ENCODE measurements around the gene ACOT13. TPM values are rescaled to one million over a fixed set of nuclear protein-coding genes. Genes with fewer than 3 reads are reported as not detected.
A peak's percentile ranks its signal among the peaks of the same experiment; 100 is the strongest.
"Not testable (repeated sequence)": the region's sequence is repeated elsewhere in the genome, so short reads cannot be mapped to it uniquely, and the experiment has no call there.

The ACOT13 gene
- total RNA-seq, 1 experiment from 2014 or later = 7.9 TPM

DNA sequence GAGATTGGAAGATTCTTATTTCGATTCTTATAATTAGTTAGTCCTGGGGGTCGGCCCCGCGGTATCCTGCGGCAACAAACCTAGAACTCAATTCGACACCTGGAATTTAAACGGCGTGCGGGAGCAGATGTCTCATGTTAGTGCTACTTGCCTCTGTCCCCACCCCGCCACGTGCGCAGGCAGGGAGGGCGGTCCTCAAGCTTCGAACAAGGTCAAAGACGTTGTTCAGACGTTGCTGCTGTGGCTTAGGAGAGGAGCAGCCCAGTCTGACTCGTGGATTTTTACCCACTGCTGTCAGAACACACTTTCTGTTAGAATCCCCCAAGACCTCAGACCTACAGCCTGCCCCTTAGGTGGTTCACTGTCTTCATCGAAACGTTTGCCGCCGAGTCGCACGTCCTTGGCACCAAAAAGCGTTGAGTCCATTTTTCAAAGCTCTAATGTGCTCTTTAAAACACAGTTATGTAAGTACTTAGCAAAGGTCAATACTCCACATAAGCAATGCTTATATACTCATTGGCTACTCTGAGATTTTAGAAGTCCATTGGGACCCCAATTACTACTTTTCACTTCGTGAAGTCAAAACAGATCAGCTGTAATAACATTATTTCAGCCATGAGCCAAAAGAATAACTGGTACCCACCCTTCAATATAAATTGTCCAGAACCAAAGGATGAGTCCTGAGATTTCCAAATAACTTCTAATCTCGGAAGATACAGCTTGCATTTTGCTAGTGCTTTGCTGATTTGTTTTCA lies 54.8 kb downstream of the ACOT13 start:
- no peak for DNase-seq (ENCODE audit: low read depth)

DNA sequence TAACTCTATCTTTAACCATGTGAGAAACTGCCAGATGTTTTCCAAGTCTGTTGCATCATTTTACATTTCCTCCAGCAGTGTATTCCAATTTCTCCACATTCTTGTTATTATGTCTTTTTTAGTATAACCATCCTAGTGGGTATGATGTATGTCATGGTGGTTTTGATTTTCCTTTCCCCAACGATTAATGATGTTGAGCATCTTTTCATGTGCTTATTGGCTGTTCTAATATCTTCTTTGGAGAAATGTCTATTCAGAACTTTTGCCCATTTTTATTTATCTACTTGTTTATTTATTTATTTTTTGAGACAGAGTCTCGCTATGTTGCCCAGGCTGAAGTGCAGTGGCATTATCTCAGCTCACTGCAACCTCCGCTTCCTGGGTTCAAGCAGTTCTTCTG lies 56.4 kb downstream of the ACOT13 start:
- DNase-seq (ENCODE audit: low read depth) = no peak

GRCh38 chr6:24730653-24731052 lies 63.8 kb downstream of the ACOT13 start:
- DNase-seq (ENCODE audit: low read depth) = not testable (repeated sequence)

DNA sequence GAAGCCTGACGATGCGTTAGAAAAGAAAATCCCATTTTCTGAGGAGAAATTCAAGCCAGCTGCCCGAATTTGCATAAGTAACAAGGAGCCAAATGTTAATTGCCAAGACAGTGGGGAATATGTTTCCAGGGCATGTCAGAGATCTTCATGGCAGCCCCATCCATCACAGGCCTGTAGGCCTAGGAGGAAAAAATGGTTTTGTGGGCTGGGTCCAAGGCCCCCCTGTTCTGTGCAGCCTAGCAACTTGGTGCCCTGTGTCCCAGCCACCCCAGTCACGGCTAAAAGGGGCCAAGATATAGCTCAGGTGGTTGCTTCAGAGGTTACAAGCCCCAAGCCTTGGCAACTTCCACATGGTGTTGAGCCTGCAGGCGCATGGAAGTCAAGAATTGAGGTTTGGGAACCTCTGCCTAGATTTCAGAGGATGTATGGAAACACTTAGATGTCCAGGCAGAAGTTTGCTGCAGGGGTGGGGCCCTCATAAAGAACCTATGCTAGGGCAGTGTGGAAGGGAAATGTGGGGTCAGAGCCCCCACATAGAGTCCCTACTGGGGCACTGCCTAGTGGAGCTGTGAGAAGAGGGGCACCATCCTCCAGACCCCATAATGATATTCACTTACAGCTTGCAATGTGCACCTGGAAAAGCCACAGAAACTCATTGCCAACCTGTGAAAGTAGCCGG lies 64.7 kb downstream of the ACOT13 start:
- not testable (repeated sequence) for DNase-seq (ENCODE audit: low read depth)

- DNase-seq (ENCODE audit: low read depth) = no peak
Observed at GRCh38 chr6:24734166-24734565, 67.3 kb downstream of the ACOT13 start.

DNA sequence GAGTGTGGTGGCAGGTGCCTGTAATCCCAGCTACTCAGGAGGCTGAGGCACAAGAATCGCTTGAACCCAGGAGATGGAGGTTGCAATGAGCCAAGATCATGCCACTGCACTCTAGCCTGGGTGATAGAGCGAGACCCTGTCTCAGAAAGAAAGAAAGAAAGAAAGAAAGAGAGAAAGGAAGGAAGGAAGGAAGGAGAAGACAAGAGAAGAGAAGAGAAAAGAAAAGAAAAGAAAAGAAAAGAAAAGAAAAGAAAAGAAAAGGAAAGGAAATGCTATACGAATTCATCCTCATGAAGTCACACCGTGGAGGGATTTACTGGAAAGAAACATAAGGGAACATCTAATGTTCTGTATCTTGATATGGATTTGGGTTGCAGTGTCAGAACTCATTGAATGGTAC lies 67.8 kb downstream of the ACOT13 start:
- DNase-seq (ENCODE audit: low read depth) = not testable (repeated sequence)

DNA sequence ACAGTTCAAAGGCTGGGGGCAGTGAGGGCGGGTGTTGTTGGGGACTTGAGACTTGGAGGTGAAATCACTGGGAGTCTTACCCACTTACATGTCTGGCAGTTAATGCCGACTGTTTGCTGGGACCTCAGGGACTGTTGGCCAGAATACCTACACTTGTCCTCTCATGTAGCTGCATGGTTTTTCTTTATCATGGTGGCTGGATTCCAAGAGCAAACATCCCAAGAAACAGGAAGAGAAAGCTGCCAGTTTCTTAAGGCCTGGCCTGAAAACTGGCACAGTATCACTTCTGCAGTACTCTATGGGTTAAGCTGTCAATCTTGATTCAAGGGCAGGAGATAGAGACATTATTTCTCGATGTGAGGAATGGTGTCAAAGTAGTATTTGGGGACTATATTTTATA lies 71.9 kb downstream of the ACOT13 start:
- DNase-seq (ENCODE audit: low read depth) = no peak

DNA sequence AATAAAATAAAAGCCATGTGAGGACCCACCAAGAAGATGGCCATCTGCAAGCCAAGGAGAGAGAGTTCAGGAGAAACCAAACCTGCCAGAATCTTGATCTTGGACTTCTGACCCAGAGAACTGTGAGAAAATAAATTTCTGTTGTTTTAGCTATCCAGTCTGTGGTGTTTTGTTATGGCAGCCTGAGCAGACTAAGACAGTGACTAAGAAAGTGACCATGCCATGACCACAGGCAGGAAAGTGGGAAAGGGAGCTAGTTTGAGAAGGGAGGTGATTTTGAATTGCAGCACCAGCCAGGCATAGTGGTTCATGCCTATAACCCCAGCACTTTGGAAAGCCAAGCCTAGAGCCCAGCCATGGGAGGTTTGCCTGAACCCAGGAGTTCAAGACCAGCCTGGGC lies 74.0 kb downstream of the ACOT13 start:
- peak; percentile 61 for DNase-seq (ENCODE audit: low read depth)

- DNase-seq (ENCODE audit: low read depth) = peak; percentile 48
Observed at GRCh38 chr6:24742216-24742738, 75.4 kb downstream of the ACOT13 start.

DNA sequence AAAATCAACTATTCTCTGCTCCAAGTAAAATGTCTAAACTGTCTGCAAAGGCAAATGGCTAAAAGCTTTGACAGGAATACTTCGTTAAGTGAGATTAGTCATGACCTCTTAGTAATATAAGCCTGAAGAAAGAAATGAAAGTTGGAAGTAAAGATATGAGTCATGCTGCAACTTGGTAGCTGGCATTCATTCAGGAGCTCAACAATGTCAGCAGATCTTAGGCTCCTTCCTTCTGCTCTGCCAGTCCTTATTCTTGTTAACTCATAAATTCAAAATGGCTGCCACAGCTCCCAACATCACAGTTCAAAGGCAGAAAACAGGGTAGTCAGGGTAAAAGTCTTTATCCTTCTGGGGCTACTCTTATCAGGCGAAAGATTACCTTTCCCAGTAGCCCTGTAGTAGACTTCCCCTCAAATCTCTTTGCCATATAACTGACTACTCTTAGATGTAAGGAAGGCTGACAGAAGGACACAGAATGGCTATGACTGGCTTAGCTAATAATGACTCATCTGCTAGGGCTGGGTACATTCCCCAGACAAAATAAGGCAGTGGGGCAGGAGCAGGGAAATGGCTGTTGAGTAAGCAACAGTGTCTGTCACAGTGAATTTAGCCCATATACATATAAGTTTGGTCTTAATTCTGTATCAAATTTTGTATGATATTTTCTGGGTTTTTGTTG lies 76.5 kb downstream of the ACOT13 start:
- DNase-seq (ENCODE audit: low read depth) = peak; percentile 98

- DNase-seq (ENCODE audit: low read depth) = no peak
Observed at GRCh38 chr6:24743944-24744335, 77.1 kb downstream of the ACOT13 start.

GRCh38 chr6:24744911-24745310 lies 78.0 kb downstream of the ACOT13 start:
- DNase-seq (ENCODE audit: low read depth) = no peak

- DNase-seq (ENCODE audit: low read depth) = no peak
Observed at GRCh38 chr6:24749297-24749696, 82.4 kb downstream of the ACOT13 start.

DNA sequence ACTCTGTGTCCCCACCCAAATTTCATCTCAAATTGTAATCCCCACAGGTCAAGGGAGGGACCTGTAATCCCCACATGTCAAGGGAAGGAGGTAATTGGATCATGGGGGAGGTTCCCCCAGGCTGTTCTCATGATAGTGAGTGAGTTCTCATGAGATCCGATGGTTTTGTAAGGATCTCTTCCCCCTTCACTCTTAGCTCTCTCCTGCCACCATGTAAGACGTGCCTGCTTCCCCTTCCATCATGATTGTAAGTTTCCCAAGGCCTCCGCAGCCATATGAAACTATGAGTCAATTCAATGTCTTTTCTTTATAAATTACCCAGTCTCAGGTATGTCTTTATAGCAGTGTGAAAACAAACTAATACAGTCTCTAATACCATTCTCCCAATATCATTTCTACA lies 84.0 kb downstream of the ACOT13 start:
- not testable (repeated sequence) for DNase-seq (ENCODE audit: low read depth)

GRCh38 chr6:24752503-24752902 lies 85.6 kb downstream of the ACOT13 start:
- DNase-seq (ENCODE audit: low read depth) = no peak

- peak; percentile 26 for DNase-seq (ENCODE audit: low read depth)
Observed at GRCh38 chr6:24752917-24753492, 86.1 kb downstream of the ACOT13 start.

DNA sequence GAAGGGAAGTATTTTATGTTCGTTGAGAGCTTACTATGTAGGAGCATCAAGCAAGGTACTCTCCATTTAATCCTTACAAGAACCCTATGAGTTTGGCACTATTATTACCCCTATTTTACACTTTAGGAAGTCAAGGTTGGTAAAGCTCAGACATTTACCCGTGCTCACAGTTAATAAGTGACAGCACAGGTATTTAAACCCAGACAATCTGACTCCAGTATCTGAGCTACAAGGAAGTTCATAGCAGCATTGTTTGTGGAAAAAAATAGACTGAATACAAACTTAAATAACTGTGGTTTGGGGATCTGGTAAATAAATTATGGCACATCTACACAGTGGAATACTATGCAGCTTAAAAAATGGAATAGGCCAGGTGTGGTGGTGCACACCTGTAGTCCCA lies 86.7 kb downstream of the ACOT13 start:
- no peak for DNase-seq (ENCODE audit: low read depth)

DNA sequence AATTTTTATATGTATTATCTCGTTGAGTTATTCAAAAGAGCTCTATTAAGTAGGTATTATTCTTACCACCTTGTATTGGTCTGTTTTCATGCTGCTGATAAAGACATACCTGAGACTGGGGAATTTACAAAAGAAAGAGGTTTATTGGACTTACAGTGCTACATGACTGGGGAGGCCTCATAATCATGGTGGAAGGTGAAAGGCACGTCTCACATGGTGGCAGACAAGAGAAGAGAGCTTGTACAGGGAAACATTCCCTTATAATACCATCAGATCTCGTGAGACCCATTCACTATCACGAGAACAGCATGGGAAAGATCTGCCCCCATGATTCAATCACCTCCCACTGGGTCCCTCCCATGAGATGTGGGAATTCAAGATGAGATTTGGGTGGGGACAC lies 87.5 kb downstream of the ACOT13 start:
- not testable (repeated sequence) for DNase-seq (ENCODE audit: low read depth)

All from RPMI7951 (cell line).